Colonic mucosa (tissue), 4 donors: Measurements from ENCODE around the gene ELOVL5. TPM values are rescaled to one million over a fixed set of nuclear protein-coding genes. Genes with fewer than 3 reads are reported as not detected.

Experiments
- DNase-seq: peaks from one replicate; pipeline ENCODE4 v3.0.0-alpha.2; 2020
- H3K27ac ChIP-seq: fragments of 200-600 bp; one replicate; pipeline ENCODE4 v1.8.0; 2021
- H3K27me3 ChIP-seq: fragments of 200-600 bp; one replicate; pipeline ENCODE4 v1.8.0; 2021
- H3K36me3 ChIP-seq: fragments of 200-600 bp; one replicate; pipeline ENCODE4 v1.8.0; 2021
- H3K4me1 ChIP-seq: fragments of 200-600 bp; one replicate; pipeline ENCODE4 v1.8.0; 2021; ENCODE audit warnings: mild to moderate bottlenecking
- H3K4me3 ChIP-seq: fragments of 200-600 bp; one replicate; pipeline ENCODE4 v1.8.0; 2021
- H3K9ac ChIP-seq, 2 donors: one replicate each; pipeline ENCODE4 v1.7.0; 2013; ENCODE audit warnings: control low read depth in 2 of 2, low read depth in 2 of 2, low read length in 2 of 2
- H3K9me3 ChIP-seq: fragments of 200-600 bp; one replicate; pipeline ENCODE4 v1.8.0; 2021
- intact Hi-C: fragments of 100-400 bp; cut with DNase I; formaldehyde crosslinking; loops from one replicate; pipeline ENCODE4 v1.14.1; 2022
- total RNA-seq, 2 donors: library from RNA; stranded (reverse); fragmentation: NEBNext Ultra II Directional in 1 of 2; extraction: Animal tissue kit (Norgen Biotek cat#: 25700) in 1 of 2; gene quantifications; one replicate each; pipeline ENCODE4 v1.2.1, GENCODE V29; 2021
- TF ChIP-seq, protein P1 (sequence below): fragments of 200-600 bp; IDR thresholded peaks from one replicate; pipeline ENCODE4 v1.8.0; 2022; ENCODE audit warnings: antibody characterized with exemption, mild to moderate bottlenecking
- donor health status: healthy.
- donor health status: DM: no; HTN: no; CAD: no.
- donor health status: DM: no; HTN: no; CAD: no.

The ELOVL5 gene
- total RNA-seq, 2 donors from 2014 or later = 17.5 to 34.9 TPM

- Histone ChIP-seq H3K4me1 (peaks cover 5% of the 10 kb centered on the region), H3K4me3 (no peak overlapping the region), H3K9ac (no peak overlapping the region), H3K9me3 (no peaks in the 10 kb centered on the region), H3K27ac (no peak overlapping the region), H3K27me3 (no peaks in the 10 kb centered on the region), H3K36me3 (no peaks in the 10 kb centered on the region)
- TF ChIP-seq, protein P1, sequence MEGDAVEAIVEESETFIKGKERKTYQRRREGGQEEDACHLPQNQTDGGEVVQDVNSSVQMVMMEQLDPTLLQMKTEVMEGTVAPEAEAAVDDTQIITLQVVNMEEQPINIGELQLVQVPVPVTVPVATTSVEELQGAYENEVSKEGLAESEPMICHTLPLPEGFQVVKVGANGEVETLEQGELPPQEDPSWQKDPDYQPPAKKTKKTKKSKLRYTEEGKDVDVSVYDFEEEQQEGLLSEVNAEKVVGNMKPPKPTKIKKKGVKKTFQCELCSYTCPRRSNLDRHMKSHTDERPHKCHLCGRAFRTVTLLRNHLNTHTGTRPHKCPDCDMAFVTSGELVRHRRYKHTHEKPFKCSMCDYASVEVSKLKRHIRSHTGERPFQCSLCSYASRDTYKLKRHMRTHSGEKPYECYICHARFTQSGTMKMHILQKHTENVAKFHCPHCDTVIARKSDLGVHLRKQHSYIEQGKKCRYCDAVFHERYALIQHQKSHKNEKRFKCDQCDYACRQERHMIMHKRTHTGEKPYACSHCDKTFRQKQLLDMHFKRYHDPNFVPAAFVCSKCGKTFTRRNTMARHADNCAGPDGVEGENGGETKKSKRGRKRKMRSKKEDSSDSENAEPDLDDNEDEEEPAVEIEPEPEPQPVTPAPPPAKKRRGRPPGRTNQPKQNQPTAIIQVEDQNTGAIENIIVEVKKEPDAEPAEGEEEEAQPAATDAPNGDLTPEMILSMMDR = no peak
- DNase-seq = no peak
- intact Hi-C loops = no loop called here
Measured at GRCh38 chr6:53313784-53314400, 34.9 kb downstream of the ELOVL5 start.

- intact Hi-C loops = no loop called here
- Histone ChIP-seq H3K9ac (no peak overlapping the region), H3K27ac (no peak overlapping the region), H3K27me3 (no peaks in the 10 kb centered on the region), H3K4me1 (peaks cover 5% of the 10 kb centered on the region), H3K9me3 (no peaks in the 10 kb centered on the region), H3K4me3 (no peak overlapping the region), H3K36me3 (no peaks in the 10 kb centered on the region)
- DNase-seq = no peak
- TF ChIP-seq, protein P1 = no peak
Measured at GRCh38 chr6:53312355-53312754, 36.4 kb downstream of the ELOVL5 start.

DNA sequence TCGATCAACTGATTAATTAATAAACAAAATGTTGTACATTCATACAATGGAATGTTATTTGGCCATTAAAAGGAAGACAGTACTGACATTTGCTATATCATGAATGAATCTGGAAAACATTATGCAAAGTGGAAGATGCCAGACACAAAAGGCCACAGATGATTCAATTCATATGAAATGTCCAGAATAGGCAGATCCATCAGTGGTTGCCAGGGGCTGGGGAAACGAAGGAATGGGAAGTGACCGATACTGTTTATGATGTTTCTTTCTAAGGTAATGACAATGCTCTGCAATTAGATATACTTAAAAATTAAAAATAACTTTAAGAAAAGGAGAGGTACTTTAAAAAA, 37.2 kb downstream of the ELOVL5 start:
- TF ChIP-seq, protein P1 = no peak
- intact Hi-C loops = no loop called here
- H3K36me3 ChIP-seq = no peaks in the 10 kb centered on the region
- H3K4me3 ChIP-seq = no peak overlapping the region
- peaks cover 5% of the 10 kb centered on the region for H3K4me1 ChIP-seq
- H3K27me3 ChIP-seq = no peaks in the 10 kb centered on the region
- DNase-seq = no peak
- no peak overlapping the region for H3K9ac ChIP-seq
- H3K9me3 ChIP-seq = no peaks in the 10 kb centered on the region
- no peak overlapping the region for H3K27ac ChIP-seq

DNA sequence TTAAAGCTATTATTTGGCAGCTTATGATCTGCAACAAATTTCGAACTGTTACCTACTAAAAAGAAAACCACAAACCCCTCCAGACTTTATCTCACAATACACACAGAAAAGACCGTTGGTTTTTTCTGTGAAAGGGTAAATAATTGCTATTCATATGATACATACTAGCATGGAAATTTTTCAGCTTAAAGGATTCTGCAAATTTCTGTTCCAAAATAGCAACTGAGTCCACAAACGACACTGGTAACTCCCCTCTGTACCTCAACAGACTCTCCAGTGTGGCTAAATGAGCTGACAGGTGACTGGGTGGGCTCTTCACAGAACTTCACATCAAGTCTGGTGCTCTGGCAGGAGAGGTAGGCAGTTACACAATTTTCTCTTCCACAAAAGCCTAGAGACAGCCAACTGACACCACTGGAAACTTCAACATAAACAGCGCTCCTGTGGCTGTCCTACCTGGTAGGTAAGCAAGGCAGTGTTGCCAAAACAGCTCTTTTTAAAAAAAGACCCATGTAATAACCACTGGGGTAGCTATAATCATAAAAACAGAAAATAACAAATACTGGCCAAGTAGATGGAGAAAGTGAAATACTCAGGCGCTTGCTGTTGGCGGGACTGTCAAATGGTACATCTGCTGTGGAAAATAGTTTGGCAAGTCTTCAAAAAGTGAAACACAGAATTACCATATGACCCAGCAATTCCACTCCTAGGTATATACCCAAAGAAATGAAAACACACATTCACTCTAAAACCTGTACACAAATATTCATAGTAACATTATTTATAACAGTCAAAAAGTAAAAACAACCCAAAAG, 37.8 kb downstream of the ELOVL5 start:
- no peak overlapping the region for H3K27ac ChIP-seq
- no peaks in the 10 kb centered on the region for H3K36me3 ChIP-seq
- intact Hi-C loops = no loop called here
- H3K9ac ChIP-seq = no peak overlapping the region
- no peak for DNase-seq
- no peak overlapping the region for H3K4me3 ChIP-seq
- H3K4me1 ChIP-seq = peaks cover 5% of the 10 kb centered on the region
- TF ChIP-seq, protein P1 = no peak
- H3K9me3 ChIP-seq = no peaks in the 10 kb centered on the region
- H3K27me3 ChIP-seq = no peaks in the 10 kb centered on the region

DNA sequence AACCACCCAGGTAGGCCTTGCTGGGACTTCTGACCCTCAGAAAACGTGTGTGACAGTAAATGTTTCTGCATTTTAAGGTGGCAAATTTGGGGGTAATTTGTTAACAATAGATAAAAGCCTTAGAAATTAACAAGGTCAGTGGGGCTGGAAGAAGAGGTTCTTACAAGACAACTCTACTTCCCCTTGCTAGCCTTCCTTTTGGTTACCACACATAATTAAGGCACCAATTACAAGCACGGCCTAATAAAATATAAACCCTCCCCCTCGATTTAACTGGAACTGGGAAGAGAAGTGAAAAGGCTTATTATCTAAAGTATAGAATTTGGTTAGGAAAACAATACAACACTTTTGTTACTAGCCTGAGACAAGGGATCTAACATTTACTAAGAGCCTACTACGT, 38.8 kb downstream of the ELOVL5 start:
- Histone ChIP-seq H3K27me3 (no peaks in the 10 kb centered on the region), H3K9me3 (no peaks in the 10 kb centered on the region), H3K4me3 (no peak overlapping the region), H3K27ac (no peak overlapping the region), H3K4me1 (peaks cover 5% of the 10 kb centered on the region), H3K36me3 (no peaks in the 10 kb centered on the region), H3K9ac (no peak overlapping the region)
- intact Hi-C loops = no loop called here
- TF ChIP-seq, protein P1 = no peak
- DNase-seq = no peak
